GM19099 (cell line): Measurements from ENCODE around the gene PLXNA4.

ENCODE experiments used
- POLR2A ChIP-seq: IDR thresholded peaks from 3 replicates; pipeline ENCODE4 v1.6.1; 2011; ENCODE audit warnings: low read depth; ENCODE audit not compliant: insufficient read length; ENCODE audit errors: extremely low read depth

PLXNA4 gene

GRCh38 chr7:132254455-132254854 is 321.8 kb downstream of the PLXNA4 start:
- no peak for TF ChIP-seq POLR2A

GRCh38 chr7:132252793-132253100 is 323.5 kb downstream of the PLXNA4 start:
- TF ChIP-seq POLR2A = no peak

GRCh38 chr7:132251327-132251659 is 325.0 kb downstream of the PLXNA4 start:
- TF ChIP-seq POLR2A = no peak

- TF ChIP-seq POLR2A = no peak
These were observed 325.6 kb downstream of the PLXNA4 start for GRCh38 chr7:132250480-132251326.

DNA sequence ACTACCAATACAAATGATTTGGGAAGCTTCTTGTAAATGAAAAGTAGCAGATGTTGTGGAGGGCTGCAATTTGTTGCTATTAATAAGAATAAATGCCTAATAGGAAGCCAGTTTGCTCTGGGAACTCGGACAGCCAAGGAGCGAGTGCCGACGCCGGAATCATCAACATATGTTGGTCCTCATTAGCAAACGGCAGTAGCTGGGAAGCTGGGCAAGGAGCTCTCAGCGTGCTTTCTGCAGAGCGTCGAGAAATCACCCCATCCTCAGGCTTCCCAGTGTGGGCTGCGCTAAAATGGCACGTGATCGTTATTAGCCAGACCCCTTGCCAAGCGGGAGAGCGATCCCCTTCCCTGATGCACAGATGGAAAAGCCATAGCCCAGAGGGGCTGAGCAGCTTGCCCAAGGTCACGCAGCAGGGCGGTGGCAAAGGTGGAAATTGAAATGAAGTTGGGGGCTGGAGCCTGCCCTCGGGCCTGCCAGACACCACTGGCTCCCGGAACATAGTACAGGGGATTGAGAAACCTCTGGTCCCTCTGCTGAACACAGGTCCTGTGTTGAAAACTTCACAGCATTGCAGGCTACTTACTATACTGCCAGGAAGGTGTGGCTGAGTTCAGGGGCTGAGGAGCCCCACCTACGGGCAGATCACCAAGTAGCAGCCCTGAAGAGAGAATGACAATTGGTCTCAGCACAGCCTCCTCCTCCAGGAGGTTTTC is 326.9 kb downstream of the PLXNA4 start:
- no peak for TF ChIP-seq POLR2A

DNA sequence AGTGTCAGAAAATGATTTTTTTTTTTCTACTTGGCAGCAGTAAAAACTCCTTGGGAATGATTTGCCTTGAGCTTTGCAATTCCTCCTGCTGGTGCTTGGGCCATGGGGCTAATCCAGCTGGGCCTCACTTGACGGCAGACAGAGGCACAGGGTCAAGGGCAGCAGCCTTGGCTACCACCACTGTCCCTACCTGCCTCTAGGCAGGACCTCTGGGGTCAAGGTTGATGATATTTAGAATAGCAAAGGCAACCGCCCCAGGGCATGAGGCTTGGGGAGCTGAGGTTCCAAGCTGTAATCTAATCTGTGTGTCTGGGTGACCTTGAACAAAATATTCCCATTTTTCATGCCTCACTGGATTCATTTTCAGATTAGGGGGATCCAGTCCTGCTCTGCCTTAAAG is 327.4 kb downstream of the PLXNA4 start:
- TF ChIP-seq POLR2A = no peak

GRCh38 chr7:132247995-132248618 is 328.2 kb downstream of the PLXNA4 start:
- no peak for TF ChIP-seq POLR2A

DNA sequence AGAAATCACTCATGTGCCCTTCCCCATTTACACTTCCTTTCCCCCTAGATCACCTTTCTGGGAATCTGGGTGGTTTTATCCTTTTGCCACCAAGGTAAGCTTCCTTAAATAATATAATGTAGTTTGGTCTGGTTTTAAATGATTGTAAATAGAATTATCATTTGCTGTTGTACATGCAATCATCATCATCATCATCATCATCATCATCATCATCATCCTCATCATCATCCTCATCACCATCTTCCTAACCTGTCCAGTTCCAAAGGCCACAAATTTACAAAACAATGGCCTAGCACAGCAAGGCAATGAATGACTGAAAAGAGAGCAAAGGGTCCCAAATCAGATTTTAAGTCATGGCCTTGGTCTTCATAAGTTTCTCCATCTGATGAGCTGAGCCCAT is 329.7 kb downstream of the PLXNA4 start:
- no peak for TF ChIP-seq POLR2A

GRCh38 chr7:132245539-132245938 is 330.7 kb downstream of the PLXNA4 start:
- TF ChIP-seq POLR2A = no peak

DNA sequence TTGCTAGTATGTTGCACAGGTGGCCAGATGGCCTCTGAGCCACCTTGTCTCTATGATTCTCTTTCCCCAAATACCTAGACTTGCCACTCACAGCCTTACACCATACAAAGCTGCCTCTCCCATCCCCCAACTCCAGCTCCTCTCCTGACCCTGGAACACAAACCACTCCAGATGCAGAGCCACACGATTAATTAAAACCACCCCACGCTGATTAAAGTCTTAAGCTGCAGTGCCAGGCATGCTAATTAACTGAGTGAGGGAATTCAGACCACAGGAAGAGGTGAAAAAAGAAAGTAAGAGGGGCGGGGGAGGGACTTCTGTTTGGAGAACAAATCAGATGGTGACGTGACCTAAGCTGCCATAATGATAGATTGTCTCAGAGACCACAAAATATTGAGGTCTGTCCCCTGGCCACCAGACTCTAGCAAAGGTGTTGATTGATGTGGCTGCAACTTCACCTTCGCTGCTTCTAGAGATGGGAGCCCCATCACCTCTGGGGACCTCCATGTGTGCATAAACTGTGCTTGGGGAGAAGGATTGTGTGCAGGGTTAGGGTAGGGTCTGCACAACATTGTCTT is 331.3 kb downstream of the PLXNA4 start:
- no peak for TF ChIP-seq POLR2A

GRCh38 chr7:132243463-132243862 is 332.8 kb downstream of the PLXNA4 start:
- TF ChIP-seq POLR2A = no peak

DNA sequence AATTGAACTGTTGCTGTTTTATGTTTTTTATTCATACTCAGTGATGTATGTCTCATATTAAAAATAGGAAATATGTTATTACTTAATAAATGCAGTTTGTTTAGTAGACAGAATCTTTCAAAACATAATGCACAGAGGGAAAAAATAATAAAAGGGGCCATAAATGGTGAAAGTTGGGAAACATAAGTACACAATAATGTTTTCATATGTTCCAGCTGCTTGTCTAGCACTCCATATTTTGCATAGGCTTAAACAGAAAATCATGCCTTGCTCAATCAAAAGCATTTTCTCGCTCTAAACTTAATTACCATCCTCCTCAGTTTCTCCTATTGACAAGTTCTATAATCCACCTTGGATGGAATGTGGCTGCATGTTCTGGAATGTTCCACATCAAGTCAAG is 333.2 kb downstream of the PLXNA4 start:
- no peak for TF ChIP-seq POLR2A

DNA sequence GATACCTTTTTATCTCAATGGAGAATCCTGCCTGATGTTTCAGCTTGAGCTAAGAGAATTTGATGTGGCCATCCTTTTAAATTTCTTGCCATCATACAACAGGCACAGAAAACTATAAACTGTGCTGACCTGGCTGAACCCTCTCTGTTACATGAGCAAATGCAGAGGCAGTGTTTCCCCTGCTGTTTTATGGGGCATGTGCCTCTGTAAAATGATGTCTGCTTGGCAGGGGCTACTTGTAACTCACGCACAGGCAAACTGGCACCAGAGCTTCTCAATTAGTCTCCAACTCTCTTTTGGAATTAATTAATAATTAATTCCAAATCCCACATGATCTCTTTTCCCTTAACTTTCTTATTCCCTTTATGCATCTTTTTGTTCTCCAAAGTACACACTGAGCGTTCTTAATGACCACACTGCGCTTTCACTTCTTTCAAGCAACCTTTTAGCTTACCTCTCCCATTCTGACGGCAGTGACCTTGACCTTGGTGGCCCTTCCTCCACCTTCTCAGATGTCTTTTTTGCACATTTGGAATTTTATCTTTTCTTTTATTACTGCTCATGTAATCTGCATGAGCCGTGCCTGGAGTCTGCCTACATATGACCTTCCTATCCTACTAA is 334.0 kb downstream of the PLXNA4 start:
- TF ChIP-seq POLR2A = no peak

- no peak for TF ChIP-seq POLR2A
These were observed 335.3 kb downstream of the PLXNA4 start for GRCh38 chr7:132240821-132241422.

DNA sequence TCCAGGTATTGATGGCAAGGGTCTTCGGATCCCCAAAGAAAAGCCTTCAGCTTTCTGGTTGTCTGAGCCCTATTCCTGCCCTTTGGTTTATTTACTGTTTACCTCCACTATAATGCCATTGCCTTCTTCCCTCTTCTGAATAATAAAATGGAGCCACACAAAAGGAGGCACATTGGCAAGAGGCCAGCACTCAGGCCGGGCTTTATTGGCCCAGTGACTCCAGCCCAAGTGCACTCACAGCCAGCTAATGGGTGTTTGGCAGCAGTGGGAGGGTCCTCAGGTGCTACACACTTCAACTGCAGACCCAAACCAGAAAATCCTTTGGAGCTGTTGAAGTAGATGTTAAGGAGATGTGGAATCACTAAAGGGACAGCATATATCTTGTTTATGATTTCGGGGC is 336.0 kb downstream of the PLXNA4 start:
- TF ChIP-seq POLR2A = no peak
